Esophagus squamous epithelium (tissue), 4 donors: ENCODE data around the gene MCUR1.

Experiments
- POLR2A ChIP-seq, 4 donors: fragments of 450-650 bp; IDR thresholded peaks; one replicate each; pipeline ENCODE4 v1.6.1; 2017; ENCODE audit warnings: antibody characterized with exemption in 4 of 4, mild to moderate bottlenecking in 4 of 4, moderate library complexity in 3 of 4
- TF ChIP-seq, protein P1 (sequence below), 6 experiments: fragments of 450-650 bp in 4 of 6; fragments of 200-600 bp in 2 of 6; sonication (generic) in 2 of 6; IDR thresholded peaks; one replicate each; pipeline ENCODE4 v1.5.1; 2016 to 2019; ENCODE audit warnings: antibody characterized with exemption in 6 of 6, mild to moderate bottlenecking in 4 of 6, moderate library complexity in 4 of 6

DNA sequence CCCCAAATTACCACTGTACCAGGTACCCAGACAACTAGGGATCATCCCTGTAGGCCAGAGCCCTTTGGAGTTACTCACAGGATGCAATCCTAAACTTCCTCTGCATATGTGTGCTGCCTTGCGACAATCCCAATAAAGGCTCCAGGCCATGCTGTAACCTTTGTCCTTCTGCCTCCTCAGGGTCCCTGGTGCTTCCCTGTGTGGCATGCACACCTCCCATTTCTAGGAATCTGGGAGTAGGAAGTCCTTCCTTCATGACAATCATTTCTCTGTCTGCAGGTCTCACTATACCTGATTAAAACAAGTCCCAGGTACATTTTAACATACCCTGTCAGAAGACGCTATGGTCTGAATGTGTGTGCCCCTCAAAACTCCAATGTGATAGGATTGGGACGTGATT is 37.0 kb upstream of the MCUR1 start:
- TF ChIP-seq, protein P1, sequence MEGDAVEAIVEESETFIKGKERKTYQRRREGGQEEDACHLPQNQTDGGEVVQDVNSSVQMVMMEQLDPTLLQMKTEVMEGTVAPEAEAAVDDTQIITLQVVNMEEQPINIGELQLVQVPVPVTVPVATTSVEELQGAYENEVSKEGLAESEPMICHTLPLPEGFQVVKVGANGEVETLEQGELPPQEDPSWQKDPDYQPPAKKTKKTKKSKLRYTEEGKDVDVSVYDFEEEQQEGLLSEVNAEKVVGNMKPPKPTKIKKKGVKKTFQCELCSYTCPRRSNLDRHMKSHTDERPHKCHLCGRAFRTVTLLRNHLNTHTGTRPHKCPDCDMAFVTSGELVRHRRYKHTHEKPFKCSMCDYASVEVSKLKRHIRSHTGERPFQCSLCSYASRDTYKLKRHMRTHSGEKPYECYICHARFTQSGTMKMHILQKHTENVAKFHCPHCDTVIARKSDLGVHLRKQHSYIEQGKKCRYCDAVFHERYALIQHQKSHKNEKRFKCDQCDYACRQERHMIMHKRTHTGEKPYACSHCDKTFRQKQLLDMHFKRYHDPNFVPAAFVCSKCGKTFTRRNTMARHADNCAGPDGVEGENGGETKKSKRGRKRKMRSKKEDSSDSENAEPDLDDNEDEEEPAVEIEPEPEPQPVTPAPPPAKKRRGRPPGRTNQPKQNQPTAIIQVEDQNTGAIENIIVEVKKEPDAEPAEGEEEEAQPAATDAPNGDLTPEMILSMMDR (IDR thresholded peaks at IDR 0.05) = no peak
- TF ChIP-seq POLR2A (IDR thresholded peaks at IDR 0.05) = no peak
